ENCODE results near the gene SMIM23. TPM values are rescaled to one million over a fixed set of nuclear protein-coding genes. Genes with fewer than 3 reads are reported as not detected.

SMIM23 gene
- total and polyA plus RNA-seq, 10 of the 15 experiments (the other 5 are each of a cell fraction or from before 2014, with no cell fraction given): not detected

DNA sequence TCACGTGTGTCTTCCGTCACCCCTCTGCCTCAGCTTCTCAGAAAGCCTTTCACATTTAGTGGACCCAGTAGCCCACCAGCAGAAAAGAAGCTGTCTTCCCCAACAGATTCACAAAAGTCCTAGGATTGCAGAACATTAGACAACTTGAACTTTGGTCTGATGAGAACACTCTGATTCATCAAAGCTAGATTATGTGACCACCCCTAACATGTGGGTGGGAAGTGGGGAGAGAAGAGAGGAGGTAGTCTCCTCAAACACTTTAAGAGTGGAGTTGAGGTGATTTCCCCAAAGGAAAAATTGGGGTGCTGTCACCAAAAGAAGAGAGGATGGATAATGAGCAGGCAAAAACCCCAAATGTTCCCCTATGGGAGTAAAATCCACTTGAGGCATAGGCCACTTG, 41.4 kb upstream of the SMIM23 start:
- BruUV-seq (replicated peaks): no TSS peak
- Histone ChIP-seq H3K36me3 (ENCODE audit: control insufficient read depth in 2 of 2, insufficient read depth in 2 of 2, low read length in 1 of 2) (no peaks in the 10 kb centered on the region), H3K9ac (ENCODE audit: control insufficient read depth, insufficient read depth, low read length) (no peak overlapping the region), H3K9me3 (replicated peaks; ENCODE audit: control insufficient read depth, insufficient read depth, low read length) (no peaks in the 10 kb centered on the region), H3K4me3 (no peak overlapping the region), H3K79me2 (ENCODE audit: control insufficient read depth, insufficient read depth, low read length) (no peaks in the 10 kb centered on the region), H3K4me2 (ENCODE audit: control insufficient read depth, insufficient read depth) (no peak overlapping the region), H3K27me3 (replicated peaks in 1 of 2; ENCODE audit: control insufficient read depth in 2 of 2, insufficient read depth in 2 of 2, low read length in 1 of 2) (no peaks in the 10 kb centered on the region; a peak in 1 of 4 replicates), H3K4me1 (ENCODE audit: control insufficient read depth, insufficient read depth, low read length) (peaks cover 18% of the 10 kb centered on the region), H2AFZ (ENCODE audit: control insufficient read depth, low read depth, low read length) (no peak overlapping the region), H4K20me1 (ENCODE audit: control insufficient read depth, insufficient read depth) (no peaks in the 10 kb centered on the region), H3K27ac (ENCODE audit: control insufficient read depth, insufficient read depth) (no peak overlapping the region)
- DNase-seq (ENCODE audit: low read depth, low spot score): no peak
- in situ Hi-C loops (cut with MboI): no loop called here
- SMC1A ChIA-PET (ENCODE audit: uncharacterized antibody, unreplicated experiment): no interaction called here
- intact Hi-C loops (cut with micrococcal nuclease; ENCODE audit: unreplicated experiment): no loop called here
- TF ChIP-seq CBX3 (IDR thresholded peaks at IDR 0.05; ENCODE audit: borderline replicate concordance, low read depth): no peak
- TF ChIP-seq GATAD2B (conservative IDR thresholded peaks at IDR 0.05; ENCODE audit: low read depth): no peak
- TF ChIP-seq SREBF1 (IDR thresholded peaks at IDR 0.05; ENCODE audit: low read length): no peak
- RAD21 ChIA-PET (ENCODE audit: unreplicated experiment): no interaction called here
- POLR2A ChIA-PET: no interaction called here
- ATAC-seq: no peak
- CTCF ChIA-PET: no interaction called here
- 100% methylated on average over 2 of the region's 2 CpGs for WGBS (ENCODE audit: insufficient coverage, insufficient replicate concordance, low lambda C conversion rate, missing lambda C conversion rate)
- FAIRE-seq: no peak

DNA sequence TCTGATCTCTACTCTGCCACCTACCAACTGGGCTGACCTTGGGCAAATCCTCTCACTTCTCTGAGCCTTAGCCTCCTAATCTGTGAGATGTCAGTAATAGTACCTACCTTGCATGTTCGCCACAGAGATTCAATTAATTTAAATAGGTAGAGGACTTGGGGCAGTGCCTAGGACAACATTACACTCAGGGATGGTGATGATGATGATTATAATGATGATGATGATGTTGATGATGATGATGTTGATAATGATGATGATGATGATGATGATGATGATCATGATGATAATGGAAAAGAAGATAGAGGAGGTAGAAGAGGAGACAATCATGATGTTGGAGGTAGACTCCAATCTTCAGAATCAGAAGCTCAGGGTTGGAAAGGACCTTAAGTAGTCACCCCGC, 40.7 kb upstream of the SMIM23 start:
- DNase-seq (ENCODE audit: low read depth, low spot score): no peak
- ChIA-PET CTCF (no interaction called here), RAD21 (ENCODE audit: unreplicated experiment) (no interaction called here), SMC1A (ENCODE audit: uncharacterized antibody, unreplicated experiment) (no interaction called here), POLR2A (no interaction called here)
- no peak overlapping the region for H3K9ac ChIP-seq (ENCODE audit: control insufficient read depth, insufficient read depth, low read length)
- H3K27ac ChIP-seq (ENCODE audit: control insufficient read depth, insufficient read depth): no peak overlapping the region
- no TSS peak for BruUV-seq (replicated peaks)
- H2AFZ ChIP-seq (ENCODE audit: control insufficient read depth, low read depth, low read length): no peak overlapping the region
- H3K36me3 ChIP-seq (ENCODE audit: control insufficient read depth in 2 of 2, insufficient read depth in 2 of 2, low read length in 1 of 2): no peaks in the 10 kb centered on the region
- no peak for TF ChIP-seq IKZF2 (IDR thresholded peaks at IDR 0.05)
- no peak for TF ChIP-seq BHLHE40 (IDR thresholded peaks at IDR 0.05; ENCODE audit: borderline replicate concordance in 1 of 2, low read depth in 2 of 2, low read length in 1 of 2)
- no peak for TF ChIP-seq SUZ12 (IDR thresholded peaks at IDR 0.05; ENCODE audit: unreplicated experiment)
- no peak for TF ChIP-seq SIN3A (IDR thresholded peaks at IDR 0.05; ENCODE audit: low read depth, low read length)
- TF ChIP-seq EP300 (IDR thresholded peaks at IDR 0.05; ENCODE audit: borderline replicate concordance in 1 of 2, control insufficient read depth in 1 of 2, low read depth in 2 of 2, low read length in 2 of 2): no peak
- TF ChIP-seq ATF7 (IDR thresholded peaks at IDR 0.05; ENCODE audit: low read depth): no peak
- no peak for TF ChIP-seq SMAD1 (IDR thresholded peaks at IDR 0.05; ENCODE audit: low read depth, partially characterized antibody)
- TF ChIP-seq, protein P1, sequence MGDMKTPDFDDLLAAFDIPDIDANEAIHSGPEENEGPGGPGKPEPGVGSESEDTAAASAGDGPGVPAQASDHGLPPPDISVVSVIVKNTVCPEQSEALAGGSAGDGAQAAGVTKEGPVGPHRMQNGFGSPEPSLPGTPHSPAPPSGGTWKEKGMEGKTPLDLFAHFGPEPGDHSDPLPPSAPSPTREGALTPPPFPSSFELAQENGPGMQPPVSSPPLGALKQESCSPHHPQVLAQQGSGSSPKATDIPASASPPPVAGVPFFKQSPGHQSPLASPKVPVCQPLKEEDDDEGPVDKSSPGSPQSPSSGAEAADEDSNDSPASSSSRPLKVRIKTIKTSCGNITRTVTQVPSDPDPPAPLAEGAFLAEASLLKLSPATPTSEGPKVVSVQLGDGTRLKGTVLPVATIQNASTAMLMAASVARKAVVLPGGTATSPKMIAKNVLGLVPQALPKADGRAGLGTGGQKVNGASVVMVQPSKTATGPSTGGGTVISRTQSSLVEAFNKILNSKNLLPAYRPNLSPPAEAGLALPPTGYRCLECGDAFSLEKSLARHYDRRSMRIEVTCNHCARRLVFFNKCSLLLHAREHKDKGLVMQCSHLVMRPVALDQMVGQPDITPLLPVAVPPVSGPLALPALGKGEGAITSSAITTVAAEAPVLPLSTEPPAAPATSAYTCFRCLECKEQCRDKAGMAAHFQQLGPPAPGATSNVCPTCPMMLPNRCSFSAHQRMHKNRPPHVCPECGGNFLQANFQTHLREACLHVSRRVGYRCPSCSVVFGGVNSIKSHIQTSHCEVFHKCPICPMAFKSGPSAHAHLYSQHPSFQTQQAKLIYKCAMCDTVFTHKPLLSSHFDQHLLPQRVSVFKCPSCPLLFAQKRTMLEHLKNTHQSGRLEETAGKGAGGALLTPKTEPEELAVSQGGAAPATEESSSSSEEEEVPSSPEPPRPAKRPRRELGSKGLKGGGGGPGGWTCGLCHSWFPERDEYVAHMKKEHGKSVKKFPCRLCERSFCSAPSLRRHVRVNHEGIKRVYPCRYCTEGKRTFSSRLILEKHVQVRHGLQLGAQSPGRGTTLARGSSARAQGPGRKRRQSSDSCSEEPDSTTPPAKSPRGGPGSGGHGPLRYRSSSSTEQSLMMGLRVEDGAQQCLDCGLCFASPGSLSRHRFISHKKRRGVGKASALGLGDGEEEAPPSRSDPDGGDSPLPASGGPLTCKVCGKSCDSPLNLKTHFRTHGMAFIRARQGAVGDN (IDR thresholded peaks at IDR 0.05): no peak
- peaks cover 18% of the 10 kb centered on the region for H3K4me1 ChIP-seq (ENCODE audit: control insufficient read depth, insufficient read depth, low read length)
- no peaks in the 10 kb centered on the region for H3K27me3 ChIP-seq (replicated peaks in 1 of 2; ENCODE audit: control insufficient read depth in 2 of 2, insufficient read depth in 2 of 2, low read length in 1 of 2)
- H3K4me3 ChIP-seq: no peak overlapping the region
- no peaks in the 10 kb centered on the region for H3K79me2 ChIP-seq (ENCODE audit: control insufficient read depth, insufficient read depth, low read length)
- ATAC-seq: no peak
- FAIRE-seq: no peak
- H3K9me3 ChIP-seq (replicated peaks; ENCODE audit: control insufficient read depth, insufficient read depth, low read length): no peaks in the 10 kb centered on the region
- no peaks in the 10 kb centered on the region for H4K20me1 ChIP-seq (ENCODE audit: control insufficient read depth, insufficient read depth)
- H3K4me2 ChIP-seq (ENCODE audit: control insufficient read depth, insufficient read depth): no peak overlapping the region
- intact Hi-C loops (cut with micrococcal nuclease; ENCODE audit: unreplicated experiment) (no loop called here), in situ Hi-C loops (cut with MboI) (no loop called here)
- 85% methylated on average over 2 of the region's 2 CpGs for WGBS (ENCODE audit: insufficient coverage, insufficient replicate concordance, low lambda C conversion rate, missing lambda C conversion rate)

Measured in GM12878 (cell line).